HG03460 (cell line): ENCODE measurements around the gene ACBD6.

Experiments used
- ATAC-seq: cut with Tn5 transposase; IDR thresholded peaks from one replicate; pipeline ENCODE4 v1.9.1; 2021; ENCODE audit not compliant: unreplicated experiment

ACBD6 gene

DNA sequence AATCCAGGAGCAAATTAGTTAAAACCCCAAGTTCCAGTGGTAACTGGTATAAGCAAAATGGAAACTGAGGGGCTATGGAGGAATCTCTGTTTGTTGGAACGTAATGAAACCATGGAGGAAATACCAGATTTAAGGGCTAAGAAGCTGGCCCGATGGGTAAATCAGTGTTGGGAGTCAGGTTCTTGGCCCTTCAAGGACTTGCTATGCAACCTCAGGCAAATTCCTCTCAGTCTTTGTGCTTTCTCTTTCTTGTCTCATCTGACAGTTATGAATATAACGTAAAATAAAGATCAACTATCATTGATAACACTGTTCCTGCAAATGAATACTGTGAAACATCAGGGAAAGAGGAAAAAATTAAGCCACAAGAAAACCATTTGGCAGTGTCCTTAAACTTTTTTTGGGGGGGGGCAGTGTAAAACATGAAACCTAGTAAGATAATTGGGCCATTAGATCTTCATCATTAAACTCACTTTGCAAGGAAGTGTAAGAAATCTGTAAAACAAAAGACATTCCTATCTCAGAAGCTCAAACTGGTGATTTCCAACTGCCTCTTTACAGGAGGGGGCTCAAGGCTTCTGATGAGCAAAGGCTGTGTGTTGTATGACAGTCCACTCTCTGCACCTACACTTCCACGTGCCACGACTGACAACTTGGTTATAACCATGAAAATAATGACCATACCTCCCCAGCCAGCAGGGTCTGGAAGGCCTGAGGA, 224.7 kb downstream of the ACBD6 start:
- no peak for ATAC-seq

DNA sequence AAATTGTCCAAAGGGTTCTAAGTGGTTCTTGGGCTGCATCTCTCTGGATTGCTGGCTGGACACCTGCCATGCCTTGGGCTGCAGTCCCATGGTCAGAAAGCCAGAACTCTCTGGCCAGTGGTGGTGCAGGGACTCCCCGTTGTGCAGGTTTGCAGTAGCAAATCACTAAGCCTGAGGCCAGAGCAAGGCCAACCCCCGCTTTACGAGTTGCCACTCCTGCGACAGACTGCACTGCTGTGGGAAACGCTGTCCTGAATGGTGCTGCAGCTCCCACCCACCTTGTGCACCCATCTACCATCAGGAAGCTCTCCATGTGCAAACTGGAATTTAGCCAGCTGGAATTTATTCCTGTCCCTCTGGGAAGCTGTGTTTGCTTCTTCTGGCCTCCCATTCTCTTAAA, 226.7 kb downstream of the ACBD6 start:
- ATAC-seq: no peak

DNA sequence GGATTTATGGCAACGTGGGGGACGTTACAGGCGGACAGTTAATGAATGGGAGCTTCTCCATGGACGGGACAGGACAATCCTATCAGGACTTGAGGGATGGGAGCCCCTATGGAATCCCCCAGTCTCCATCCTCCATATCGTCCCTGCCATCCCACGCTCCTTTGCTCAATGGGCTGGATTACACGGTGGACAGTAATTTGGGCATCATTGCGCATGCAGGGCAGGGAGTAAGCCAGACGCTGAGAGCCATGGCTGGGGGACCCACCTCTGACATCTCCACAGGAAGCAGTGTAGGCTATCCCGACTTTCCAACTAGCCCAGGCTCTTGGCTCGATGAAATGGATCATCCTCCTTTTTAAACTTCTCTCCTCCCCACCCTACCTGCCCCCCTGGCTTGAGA, 228.2 kb downstream of the ACBD6 start:
- ATAC-seq: no peak

DNA sequence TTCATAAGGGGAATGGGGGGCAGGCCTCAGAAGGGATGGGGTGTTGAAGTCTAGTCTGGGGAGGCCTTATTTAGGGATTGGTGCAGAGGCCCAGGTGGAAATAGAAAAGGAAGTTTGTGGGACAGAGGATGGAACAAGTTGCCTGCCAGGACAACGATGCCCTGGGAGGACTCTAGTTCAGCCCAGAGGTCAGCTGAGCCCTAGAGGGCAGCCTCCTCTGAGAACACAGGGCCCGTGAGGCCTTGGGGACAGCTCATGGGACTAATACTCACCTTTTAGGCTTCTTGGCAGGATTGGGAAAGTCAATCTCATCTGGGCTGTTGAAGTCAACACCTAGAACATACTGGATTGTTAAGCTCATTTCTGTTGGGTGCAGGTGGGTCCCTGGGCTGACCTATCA, 229.3 kb downstream of the ACBD6 start:
- no peak for ATAC-seq

DNA sequence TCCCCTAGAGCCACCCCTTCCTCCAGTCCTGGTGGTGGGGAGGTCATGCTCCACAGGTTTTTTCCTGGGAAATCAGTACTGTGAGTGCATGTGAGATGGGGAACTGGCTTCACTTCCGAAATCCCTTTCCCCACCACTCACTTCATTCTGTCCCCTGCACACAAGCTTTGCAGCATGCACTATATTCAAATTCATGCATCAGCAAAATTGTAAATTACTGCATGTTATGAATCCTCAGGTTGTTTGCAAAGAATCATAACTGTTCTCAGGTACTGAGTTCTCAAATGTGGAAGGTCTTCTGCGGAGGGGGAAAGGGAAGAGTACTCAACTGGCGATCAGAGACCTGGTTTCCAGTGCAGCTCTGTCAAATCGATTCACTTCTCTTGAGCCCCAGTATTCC, 230.0 kb downstream of the ACBD6 start:
- no peak for ATAC-seq

DNA sequence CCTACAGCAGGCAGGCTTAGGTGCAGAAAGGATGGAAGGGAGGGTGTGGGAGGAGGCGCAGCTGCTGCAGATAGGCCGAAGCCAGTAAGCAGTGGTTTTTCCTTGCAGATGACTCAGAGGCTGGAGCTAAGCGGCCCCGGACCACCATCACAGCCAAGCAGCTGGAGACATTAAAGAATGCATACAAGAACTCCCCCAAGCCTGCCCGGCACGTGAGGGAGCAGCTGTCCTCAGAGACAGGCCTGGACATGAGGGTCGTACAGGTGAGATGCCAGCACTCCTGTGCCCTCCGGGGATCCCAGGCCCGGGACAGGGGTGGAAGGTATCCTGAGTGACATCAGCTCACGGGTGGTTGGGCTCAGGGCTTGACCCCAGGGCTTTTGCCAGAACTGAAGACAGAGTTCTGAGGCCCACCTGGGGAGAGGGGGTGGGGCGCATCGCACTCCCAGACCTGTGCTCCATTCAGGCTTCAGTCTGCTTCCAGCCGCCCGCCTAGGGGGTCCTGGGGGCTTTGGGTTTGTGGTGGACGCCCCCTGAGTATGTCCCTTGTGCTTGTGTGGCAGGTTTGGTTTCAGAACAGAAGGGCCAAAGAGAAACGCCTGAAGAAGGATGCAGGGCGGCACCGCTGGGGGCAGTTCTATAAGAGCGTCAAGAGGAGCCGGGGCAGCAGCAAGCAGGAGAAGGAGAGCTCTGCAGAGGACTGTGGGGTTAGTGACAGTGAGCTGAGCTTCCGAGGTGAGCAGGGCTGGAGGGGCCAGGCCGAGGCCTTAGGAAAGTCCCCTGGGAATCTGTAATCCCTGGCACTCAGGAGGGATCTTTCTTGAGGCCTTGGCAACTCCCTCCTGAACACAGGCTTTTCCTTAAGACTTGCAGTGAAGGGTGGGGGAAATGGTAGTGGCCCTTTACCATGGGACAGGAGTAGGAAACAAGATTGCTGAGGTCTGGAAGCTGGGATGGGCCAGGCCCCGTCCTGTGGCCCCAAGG, 230.8 kb downstream of the ACBD6 start:
- ATAC-seq: no peak

DNA sequence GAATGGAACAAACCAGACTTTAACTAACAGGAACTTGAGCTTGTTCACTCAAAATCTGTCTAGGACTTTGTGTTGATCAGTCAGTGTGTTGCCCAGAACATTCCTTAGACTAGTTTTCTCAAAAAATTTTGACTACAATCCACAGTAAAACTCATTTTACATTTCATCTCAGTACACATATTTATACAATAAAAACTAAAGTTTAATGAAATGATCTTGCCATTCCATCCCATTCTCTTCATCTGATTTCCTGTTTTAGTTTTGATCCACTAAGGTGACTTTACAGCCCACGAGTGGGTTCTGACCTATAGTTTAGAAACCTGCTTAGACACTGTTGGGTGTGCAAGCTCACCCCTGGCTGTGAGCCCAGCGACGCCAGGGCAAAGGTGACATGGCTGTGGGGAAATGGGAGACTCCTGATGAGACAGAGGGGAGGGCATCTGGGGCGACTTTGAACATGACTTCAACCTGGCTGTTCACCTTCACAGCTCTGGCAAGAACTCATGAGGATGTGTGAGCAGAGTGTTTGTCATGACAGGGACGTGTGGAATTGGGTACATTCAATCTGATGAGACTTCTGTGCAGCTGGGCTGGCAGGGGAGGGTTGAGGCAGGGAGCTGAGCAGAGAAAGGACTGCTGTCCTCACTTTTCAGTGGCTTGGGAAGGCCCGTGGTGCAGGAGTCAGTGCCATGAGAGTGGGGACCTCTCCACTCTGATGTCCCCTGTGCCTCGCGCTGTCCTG, 231.7 kb downstream of the ACBD6 start:
- no peak for ATAC-seq

DNA sequence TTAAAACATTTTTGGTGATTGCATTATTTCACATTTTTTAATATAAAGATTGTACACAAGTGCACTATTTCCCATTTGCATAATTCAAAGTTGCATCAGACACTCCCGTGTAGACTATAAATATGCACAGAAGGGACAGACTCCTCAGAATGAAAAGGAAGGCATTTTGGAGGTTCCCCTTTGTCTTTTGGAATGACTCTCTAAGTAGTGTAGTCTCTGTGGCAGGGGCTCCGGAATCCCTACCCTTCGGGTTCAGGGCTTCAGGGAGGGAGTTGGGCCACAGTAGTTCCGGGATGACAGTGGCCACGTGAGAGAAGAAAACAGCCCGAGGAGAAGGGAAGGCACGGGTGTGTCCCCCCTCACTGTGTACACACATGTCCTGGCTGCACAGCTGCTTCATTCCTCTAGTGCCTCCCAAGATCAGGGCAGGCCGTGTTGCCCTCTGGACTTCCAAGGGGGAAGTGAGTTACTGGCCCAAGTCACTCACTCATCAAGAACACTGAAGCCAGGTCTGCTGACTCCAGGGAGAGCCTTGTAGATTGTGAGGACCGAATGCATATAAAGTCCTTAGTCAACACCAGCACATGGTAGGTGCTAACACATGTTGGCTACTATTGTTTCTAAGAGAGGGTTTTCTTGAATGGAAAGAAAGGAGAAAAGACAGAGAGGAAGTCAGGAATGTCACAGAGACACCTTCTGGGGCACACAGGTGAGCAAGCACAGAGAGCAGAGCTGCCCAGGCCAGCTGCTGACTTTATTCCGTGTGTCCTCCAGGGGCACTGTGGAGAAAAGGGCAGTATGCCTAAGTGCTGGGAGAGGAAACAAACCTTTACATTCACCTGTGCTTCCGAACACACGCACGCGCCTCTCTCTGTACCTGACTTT, 232.5 kb downstream of the ACBD6 start:
- ATAC-seq: no peak

DNA sequence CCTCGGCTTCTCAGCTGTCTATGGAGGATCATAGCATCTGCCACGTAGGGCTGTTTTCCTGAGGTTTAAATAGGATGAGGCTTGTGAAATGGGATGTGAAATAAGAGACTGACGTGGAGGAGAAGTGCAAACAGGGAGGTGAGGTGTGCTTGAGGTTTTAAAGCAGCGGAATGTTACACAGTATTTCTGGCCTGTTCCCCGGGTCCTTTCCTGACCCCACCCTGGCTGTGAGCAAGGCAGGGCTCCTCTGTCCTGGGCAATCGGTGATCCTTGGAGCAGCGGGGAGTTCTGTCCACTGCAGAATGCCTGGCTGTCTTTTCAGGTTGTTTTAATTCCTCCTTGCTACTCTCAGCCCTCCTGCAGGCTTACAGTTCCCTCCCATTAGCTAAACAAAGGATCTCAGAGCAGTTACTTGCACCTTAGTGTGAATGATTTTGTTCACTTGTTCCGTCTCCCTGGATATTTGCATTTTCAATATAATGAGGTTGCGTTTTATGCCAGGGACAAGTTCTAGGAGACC, 233.8 kb downstream of the ACBD6 start:
- ATAC-seq: no peak

DNA sequence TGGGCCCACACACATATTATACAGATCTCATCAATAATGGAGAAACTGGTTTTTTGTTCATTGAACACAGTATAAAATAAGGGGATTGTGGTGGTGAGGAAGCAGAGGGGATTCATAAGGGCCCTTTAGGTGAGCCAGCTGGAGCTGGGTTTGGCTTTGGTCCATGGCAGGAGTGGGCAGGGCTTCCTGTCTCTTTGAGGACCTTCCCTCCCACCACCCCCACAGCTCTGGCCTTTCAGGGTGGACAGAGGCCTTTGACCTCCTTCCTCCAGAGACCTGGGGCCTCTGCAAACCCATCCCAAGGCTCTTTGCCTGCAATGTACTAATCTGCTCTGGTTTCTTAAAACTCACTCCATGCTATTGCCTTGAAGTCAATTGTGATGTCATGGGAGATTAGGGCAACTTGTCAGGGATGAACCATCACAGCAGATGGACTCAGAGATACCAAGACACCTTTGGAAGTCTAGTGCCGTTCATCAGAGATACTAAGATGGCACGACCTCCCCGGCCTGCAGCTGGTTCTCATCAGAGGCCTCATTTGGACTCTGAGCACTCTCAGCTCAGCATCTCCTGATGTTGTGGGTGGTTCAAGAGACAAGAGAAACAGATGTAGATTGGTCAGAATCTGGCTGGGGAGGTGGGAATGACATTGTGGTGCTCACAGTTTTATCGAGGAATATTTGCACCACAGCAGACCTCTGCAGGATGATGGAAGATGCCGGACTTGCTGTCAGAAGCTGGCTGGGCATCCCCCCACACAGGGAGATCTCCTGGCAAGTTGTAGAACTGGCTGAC, 234.4 kb downstream of the ACBD6 start:
- ATAC-seq: no peak

DNA sequence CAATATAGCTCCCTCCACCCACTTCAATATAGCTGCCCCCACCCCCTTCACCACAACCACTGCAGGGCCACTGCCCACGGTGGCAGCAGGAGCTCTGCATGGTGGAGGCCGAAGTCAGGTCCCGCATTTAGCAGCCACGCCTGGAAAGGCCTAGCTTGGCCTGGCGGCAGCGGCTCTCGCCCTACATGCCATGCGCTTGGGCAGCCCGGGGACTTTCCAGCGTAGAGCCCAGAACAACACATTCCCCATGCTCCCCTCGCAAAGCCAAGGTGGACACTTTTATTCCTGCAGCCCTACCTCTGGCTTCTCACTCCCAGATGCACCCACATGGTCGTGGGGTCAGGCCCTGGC, 235.2 kb downstream of the ACBD6 start:
- ATAC-seq: no peak

DNA sequence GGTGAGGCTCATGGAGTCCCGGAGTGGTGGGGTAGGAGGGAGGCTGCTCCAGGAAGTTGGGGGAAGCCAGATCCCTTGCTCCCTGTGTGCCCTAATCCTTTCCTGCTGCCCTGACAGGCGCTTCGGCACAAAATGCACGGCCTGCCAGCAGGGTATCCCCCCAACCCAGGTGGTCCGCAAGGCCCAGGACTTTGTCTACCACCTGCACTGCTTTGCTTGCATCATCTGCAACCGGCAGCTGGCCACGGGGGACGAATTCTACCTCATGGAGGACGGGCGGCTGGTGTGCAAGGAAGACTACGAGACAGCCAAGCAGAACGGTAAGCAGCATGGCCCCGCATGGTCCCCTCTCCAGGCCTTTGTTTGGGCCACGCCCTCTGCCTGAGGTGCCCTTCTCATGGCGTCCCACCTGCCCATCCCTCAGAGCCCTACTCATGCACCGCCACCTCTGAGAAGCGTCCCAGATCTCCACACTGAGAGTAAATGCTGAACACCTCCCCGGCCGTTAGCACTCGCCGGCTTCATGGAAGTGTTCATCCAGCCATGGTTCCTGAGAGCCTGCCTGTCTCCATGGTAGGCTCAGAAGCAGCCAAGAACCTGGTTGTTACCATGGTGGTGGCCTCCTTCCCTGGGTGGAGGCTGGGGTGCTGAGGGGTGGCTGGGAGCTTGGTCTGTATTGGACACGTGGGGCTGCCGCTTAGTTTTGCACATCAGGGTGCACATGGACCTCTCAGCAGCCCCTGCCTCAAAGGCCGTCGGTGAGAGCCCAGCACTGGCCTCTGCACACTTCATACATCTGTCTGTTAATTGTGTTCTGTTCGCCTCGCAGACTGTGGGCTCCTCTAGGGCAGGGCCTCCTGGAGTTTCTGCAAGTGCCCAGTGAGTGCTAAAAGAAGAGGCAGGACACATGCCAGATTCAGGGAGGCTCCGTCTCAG, 235.8 kb downstream of the ACBD6 start:
- ATAC-seq: no peak

DNA sequence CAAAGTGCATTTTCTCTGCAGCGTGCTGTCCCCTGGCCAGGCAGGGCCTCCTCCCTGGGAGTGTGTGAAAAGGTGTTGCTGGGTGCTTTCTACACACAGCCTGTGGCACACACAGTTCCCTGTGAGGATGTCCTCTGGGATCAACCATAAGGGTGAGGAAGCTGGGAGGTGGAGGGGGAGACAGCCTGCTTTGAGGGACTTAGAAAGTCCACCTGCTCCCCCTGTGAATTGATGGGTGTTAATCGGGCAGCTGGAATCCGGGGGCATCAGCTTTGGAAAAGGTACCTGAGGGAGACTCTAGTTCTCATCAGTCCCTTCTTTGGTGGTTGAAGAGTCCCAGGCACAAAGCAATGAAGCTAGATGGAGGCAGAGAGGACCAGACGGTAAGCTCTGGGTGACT, 236.5 kb downstream of the ACBD6 start:
- no peak for ATAC-seq

DNA sequence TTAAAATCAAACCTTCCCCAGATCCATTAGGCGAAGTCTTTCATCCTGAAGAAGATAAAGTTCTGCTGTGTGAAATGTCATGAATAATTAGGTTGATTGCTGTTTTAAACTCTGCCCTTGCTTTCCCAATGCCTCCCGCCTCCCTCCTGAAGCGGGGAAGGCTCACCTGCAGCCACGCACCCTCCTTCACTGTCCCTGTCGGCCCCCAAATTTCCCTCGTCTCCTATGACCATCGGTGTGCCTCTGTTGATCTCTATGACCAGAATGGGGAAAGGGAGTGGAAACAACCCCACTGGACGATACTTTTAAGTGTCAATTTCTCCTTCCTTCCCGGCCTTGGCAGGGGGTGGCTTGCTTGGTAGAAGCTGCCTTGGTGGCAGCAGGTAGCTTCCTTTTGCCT, 237.2 kb downstream of the ACBD6 start:
- no peak for ATAC-seq

DNA sequence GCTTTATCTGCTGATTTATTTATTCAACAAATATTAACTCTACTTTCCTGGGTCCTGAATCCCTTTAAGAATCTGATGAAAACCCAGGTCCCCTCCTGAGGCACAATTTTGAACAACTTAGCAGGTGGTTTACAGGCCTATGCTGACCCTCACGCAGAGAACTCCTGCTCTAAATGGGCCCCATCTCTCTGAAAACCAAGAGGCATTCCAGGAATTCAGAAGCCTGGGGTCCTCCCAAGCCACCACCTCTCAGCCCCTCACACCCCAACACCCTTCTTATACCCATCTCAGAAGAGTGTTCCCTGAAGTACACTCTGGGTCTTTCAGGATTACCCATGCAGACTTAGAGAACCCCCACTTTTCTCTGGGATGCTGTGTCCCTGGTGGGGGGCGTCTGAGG, 237.8 kb downstream of the ACBD6 start:
- ATAC-seq: no peak

DNA sequence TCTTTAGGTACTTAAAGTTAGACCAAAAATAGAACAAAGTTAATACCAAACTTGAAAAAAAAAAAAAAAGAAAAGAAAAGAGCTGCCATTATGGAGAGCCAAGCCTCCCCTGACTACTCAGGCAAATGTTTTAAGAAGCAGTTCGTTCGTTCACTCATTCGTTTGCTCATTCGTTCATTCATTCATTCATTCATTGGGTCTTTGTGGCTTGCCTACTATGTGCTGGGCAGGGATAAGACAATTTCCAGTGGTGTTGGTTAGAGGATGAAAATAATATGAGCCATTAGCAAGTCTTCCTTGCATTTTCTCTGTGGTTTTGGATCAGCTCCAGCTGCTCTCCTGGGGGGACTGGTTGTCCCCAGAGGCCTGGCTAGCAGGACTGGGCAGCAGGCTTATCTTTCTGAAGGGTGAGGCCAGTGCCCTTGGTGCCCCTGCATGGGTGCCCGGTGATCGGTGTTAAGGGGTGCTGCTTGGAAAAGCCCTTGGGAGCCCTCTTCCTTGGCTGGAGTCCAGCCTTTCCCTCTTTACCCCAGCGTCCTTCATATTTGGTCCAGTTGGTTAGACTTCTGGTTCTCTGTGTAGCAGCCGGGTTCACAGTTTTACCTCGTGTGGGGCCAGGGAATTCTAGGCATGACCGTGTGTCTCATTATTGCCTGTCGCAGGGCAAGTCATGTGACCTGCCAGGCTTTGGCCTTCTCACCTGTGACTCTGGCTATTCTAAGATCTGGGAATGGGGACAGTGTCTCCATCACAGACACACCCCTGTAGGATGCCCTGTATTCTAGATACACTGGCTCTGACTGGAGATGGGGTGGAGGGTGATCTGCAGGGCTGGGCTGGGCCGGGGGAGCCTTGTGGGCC, 239.5 kb downstream of the ACBD6 start:
- ATAC-seq: no peak

DNA sequence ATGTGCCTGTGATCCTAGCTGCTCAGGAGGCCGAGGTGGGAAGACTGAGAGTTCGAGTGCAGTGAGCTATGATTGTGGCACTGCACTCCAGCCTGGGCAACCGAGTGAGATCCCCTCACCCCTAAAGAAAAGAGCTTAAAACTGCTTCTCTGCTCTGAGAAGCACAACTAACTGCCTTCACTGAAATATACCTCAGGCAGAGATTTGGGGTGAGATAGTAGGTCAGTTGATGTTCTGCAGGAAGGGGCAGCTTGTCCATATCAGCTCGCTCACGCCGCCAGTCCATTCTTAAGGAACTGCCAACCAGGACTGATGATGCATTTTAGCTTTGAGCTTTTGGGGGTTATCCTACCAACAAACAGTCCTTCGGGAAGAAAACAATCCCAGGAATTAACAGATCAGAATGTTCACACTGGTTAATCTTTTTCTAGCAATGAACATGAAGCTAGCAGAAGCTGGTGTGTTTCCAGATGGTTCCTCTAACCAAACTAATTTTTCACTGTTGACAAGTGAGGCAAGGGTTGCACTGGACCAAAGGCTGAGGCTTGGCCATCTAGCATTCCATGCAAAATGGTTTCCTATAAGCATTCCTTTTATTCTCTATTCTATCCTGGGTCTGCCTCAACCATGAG, 240.7 kb downstream of the ACBD6 start:
- ATAC-seq: no peak
